IMR-90 (cell line): ENCODE measurements around the gene CIITA. TPM values are rescaled to one million over a fixed set of nuclear protein-coding genes. Genes with fewer than 3 reads are reported as not detected.

Experiments
- ATAC-seq: fragments of 200-7000 bp; cut with Tn5 transposase; 2 replicates; pipeline ENCODE4 v1.9.1; 2020; ENCODE audit warnings: low read depth, mild to moderate bottlenecking, moderate library complexity
- BruUV-seq: library from RNA; stranded (reverse); fragments of 400-500 nt; replicated peaks from 2 replicates; lab custom pipeline; 2021; lab: Mats Ljungman, UMichigan
- CTCF ChIA-PET: fragments of 300-600 bp; formaldehyde crosslinking; extraction: SDS; loops from one replicate; lab custom pipeline; 2021; ENCODE audit warnings: antibody characterized with exemption; lab: Yijun Ruan, JAX
- POLR2A ChIA-PET: fragments of 300-600 bp; sonication (Branson Sonifier 250); formaldehyde crosslinking; loops from one replicate; lab custom pipeline; 2022; ENCODE audit warnings: antibody characterized with exemption; ENCODE audit not compliant: unreplicated experiment; lab: Charles Lee
- DNase-seq: peaks from one replicate; pipeline ENCODE4 v3.0.0; 2013
- H2AFZ ChIP-seq: replicated peaks from 2 replicates; pipeline ENCODE3; 2013; ENCODE audit warnings: low read length, mild to moderate bottlenecking; ENCODE audit not compliant: poor library complexity
- H2AK5ac ChIP-seq: 2 replicates; pipeline ENCODE4 v1.6.1; 2013; ENCODE audit warnings: low read depth, low read length, inconsistent platforms
- H2AK9ac ChIP-seq: replicated peaks from 2 replicates; pipeline ENCODE3; 2013; ENCODE audit warnings: mild to moderate bottlenecking, low read depth, low read length, moderate library complexity; ENCODE audit not compliant: poor library complexity
- H2BK120ac ChIP-seq: 2 replicates; pipeline ENCODE4 v1.6.1; 2013; ENCODE audit warnings: low read depth, low read length, inconsistent platforms
- H2BK15ac ChIP-seq: 3 replicates; pipeline ENCODE4 v1.6.1; 2013; ENCODE audit warnings: low read depth, low read length, inconsistent platforms
- H2BK20ac ChIP-seq: 2 replicates; pipeline ENCODE4 v1.6.1; 2013; ENCODE audit warnings: low read depth, mild to moderate bottlenecking, inconsistent platforms, low read length, moderate library complexity
- H2BK5ac ChIP-seq: 2 replicates; pipeline ENCODE4 v1.6.1; 2013; ENCODE audit warnings: mild to moderate bottlenecking, low read depth, low read length, inconsistent platforms; ENCODE audit not compliant: poor library complexity, severe bottlenecking
- H3K14ac ChIP-seq: replicated peaks from 2 replicates; pipeline ENCODE4 v1.6.1; 2013; ENCODE audit warnings: low read depth, low read length, inconsistent platforms
- H3K18ac ChIP-seq: 2 replicates; pipeline ENCODE4 v1.6.1; 2013; ENCODE audit warnings: low read depth, low read length, control low read depth
- H3K23ac ChIP-seq: 2 replicates; pipeline ENCODE4 v1.6.1; 2013; ENCODE audit warnings: low read depth, low read length, inconsistent platforms
- H3K27ac ChIP-seq: 2 replicates; pipeline ENCODE4 v1.5.1; 2013; ENCODE audit warnings: mild to moderate bottlenecking, control low read depth, low read length; ENCODE audit not compliant: insufficient read depth
- H3K27me3 ChIP-seq: 2 replicates; pipeline ENCODE4 v1.6.1; 2013; ENCODE audit warnings: low read length; ENCODE audit not compliant: control insufficient read depth, insufficient read depth
- H3K36me3 ChIP-seq: 2 replicates; pipeline ENCODE4 v1.6.1; 2013; ENCODE audit warnings: low read length, mixed read lengths; ENCODE audit not compliant: control insufficient read depth, insufficient read depth
- H3K4ac ChIP-seq: 2 replicates; pipeline ENCODE4 v1.6.1; 2013; ENCODE audit warnings: low read depth, low read length, inconsistent platforms
- H3K4me1 ChIP-seq: 2 replicates; pipeline ENCODE4 v1.6.1; 2013; ENCODE audit warnings: low read length, mixed read lengths; ENCODE audit not compliant: control insufficient read depth, insufficient read depth
- H3K4me2 ChIP-seq: 2 replicates; pipeline ENCODE4 v1.6.1; 2013; ENCODE audit warnings: low read depth, mild to moderate bottlenecking, control low read depth, low read length, moderate library complexity
- H3K4me3 ChIP-seq: 2 replicates; pipeline ENCODE4 v1.5.1; 2013; ENCODE audit warnings: low read depth, mild to moderate bottlenecking, control low read depth, low read length, moderate library complexity; ENCODE audit not compliant: insufficient read depth
- H3K56ac ChIP-seq: 2 replicates; pipeline ENCODE4 v1.6.1; 2013; ENCODE audit warnings: low read length, inconsistent platforms; ENCODE audit not compliant: insufficient read depth; ENCODE audit errors: extremely low read depth
- H3K79me1 ChIP-seq, 2 experiments: 2 replicates each; pipeline ENCODE4 v1.6.1; 2013; ENCODE audit warnings: low read length in 2 of 2, inconsistent platforms in 1 of 2, low read depth in 1 of 2
- H3K9ac ChIP-seq: 2 replicates; pipeline ENCODE4 v1.6.1; 2013; ENCODE audit warnings: low read depth, low read length, control low read depth
- H3K9me1 ChIP-seq: 2 replicates; pipeline ENCODE4 v1.6.1; 2013; ENCODE audit warnings: low read length, inconsistent platforms; ENCODE audit not compliant: insufficient read depth
- H3K9me3 ChIP-seq: 2 replicates; pipeline ENCODE4 v1.6.1; 2013; ENCODE audit warnings: low read length; ENCODE audit not compliant: control insufficient read depth, insufficient read depth
- H4K20me1 ChIP-seq: 2 replicates; pipeline ENCODE4 v1.6.1; 2013; ENCODE audit warnings: low read length, inconsistent platforms; ENCODE audit not compliant: insufficient read depth
- H4K5ac ChIP-seq: 2 replicates; pipeline ENCODE4 v1.6.1; 2013; ENCODE audit warnings: mild to moderate bottlenecking, low read depth, low read length, control low read depth
- H4K8ac ChIP-seq, 2 experiments: 2 replicates each; pipeline ENCODE4 v1.6.1; 2013; ENCODE audit warnings: low read depth in 2 of 2, low read length in 2 of 2, control low read depth in 1 of 2, inconsistent platforms in 1 of 2
- H4K91ac ChIP-seq: 2 replicates; pipeline ENCODE4 v1.6.1; 2013; ENCODE audit warnings: low read depth, low read length, inconsistent platforms; ENCODE audit not compliant: insufficient read depth
- CEBPB ChIP-seq: IDR thresholded peaks from 2 replicates; pipeline ENCODE4 v1.6.1; 2012; ENCODE audit warnings: low read depth, low read length, improper control_type of control experiment
- CHD1 ChIP-seq: IDR thresholded peaks from 2 replicates; pipeline ENCODE4 v1.6.1; 2012; ENCODE audit warnings: low read depth, low read length, improper control_type of control experiment
- FOS ChIP-seq: fragments of 150-350 bp; IDR thresholded peaks from 2 replicates; pipeline ENCODE4 v1.6.1; 2016; ENCODE audit warnings: low read depth, low read length
- MAFK ChIP-seq: IDR thresholded peaks from 2 replicates; pipeline ENCODE4 v1.6.1; 2012; ENCODE audit warnings: low read depth, low read length, improper control_type of control experiment
- MAZ ChIP-seq: IDR thresholded peaks from 2 replicates; pipeline ENCODE4 v1.6.1; 2012; ENCODE audit warnings: low read depth, mild to moderate bottlenecking, low read length, improper control_type of control experiment, moderate library complexity, borderline replicate concordance
- MXI1 ChIP-seq: IDR thresholded peaks from 2 replicates; pipeline ENCODE4 v1.6.1; 2012; ENCODE audit warnings: low read depth, mild to moderate bottlenecking, low read length, moderate library complexity, borderline replicate concordance
- NFE2L2 ChIP-seq: fragments of 150-350 bp; IDR thresholded peaks from 2 replicates; pipeline ENCODE4 v1.6.1; 2016; ENCODE audit warnings: low read depth, mild to moderate bottlenecking, low read length
- POLR2A ChIP-seq: IDR thresholded peaks from 2 replicates; pipeline ENCODE4 v1.6.1; 2012; ENCODE audit warnings: mild to moderate bottlenecking, low read depth, low read length
- RAD21 ChIP-seq: IDR thresholded peaks from 2 replicates; pipeline ENCODE4 v1.6.1; 2012; ENCODE audit warnings: low read length, improper control_type of control experiment
- RFX5 ChIP-seq: IDR thresholded peaks from 2 replicates; pipeline ENCODE4 v1.8.0; 2012; ENCODE audit warnings: low read depth, mild to moderate bottlenecking, low read length, moderate library complexity
- SMC3 ChIP-seq: fragments of 150-350 bp; IDR thresholded peaks from 2 replicates; pipeline ENCODE4 v1.6.1; 2016; ENCODE audit warnings: low read depth, mild to moderate bottlenecking, antibody characterized with exemption, low read length, moderate library complexity
- WGBS, 2 experiments: methylation state at CpG; one replicate each; pipeline versions ENCODE4 v1.1.5 to v1.1.7; 2013; ENCODE audit warnings: missing lambda C conversion rate in 2 of 2; ENCODE audit not compliant: insufficient read length in 1 of 2; ENCODE audit errors: extremely low coverage in 2 of 2; 5-methylcytosine and 5-hydroxymethylcytosine counted together
- dilution Hi-C: fragments of 300-500 bp; cut with HindIII; formaldehyde crosslinking; loops from one replicate; pipeline ENCODE4 v1.14.3; 2018; ENCODE audit warnings: low sequenced_read_pairs; ENCODE audit not compliant: unreplicated experiment
- in situ Hi-C: fragments of 300-500 bp; cut with MboI; formaldehyde crosslinking; loops from 3 replicates; pipeline ENCODE4 v1.14.3; 2019; ENCODE audit warnings: low sequenced_read_pairs, inconsistent platforms, mixed read lengths
- intact Hi-C: fragments of 100-400 bp; cut with micrococcal nuclease; formaldehyde crosslinking; loops from 2 replicates; pipeline ENCODE4 v1.10.0; 2022
- polyA plus RNA-seq, 3 experiments: library from polyadenylated mRNA; depleted of rRNA; stranded (reverse); fragments of >200 nt; gene quantifications; 2 replicates each; pipeline ENCODE4 v1.2.3, GENCODE V29; 2012; ENCODE audit warnings: low replicate concordance in 1 of 3
- total RNA-seq: library from RNA; depleted of rRNA; stranded (reverse); fragments of >200 nt; gene quantifications from 2 replicates; pipeline ENCODE4 v1.2.3, GENCODE V29; 2012
- TF ChIP-seq, protein P1 (sequence below): conservative IDR thresholded peaks from 2 replicates; pipeline ENCODE4 v1.5.1; 2012; ENCODE audit warnings: mild to moderate bottlenecking, low read depth, low read length, improper control_type of control experiment
- TF ChIP-seq, protein P2 (sequence below): fragments of 150-350 bp; IDR thresholded peaks from 2 replicates; pipeline ENCODE4 v1.6.1; 2017; ENCODE audit warnings: mild to moderate bottlenecking, antibody characterized with exemption, low read length, low read depth

The CIITA gene
- total and polyA plus RNA-seq, 2 of the 4 experiments (the other 2 are of a cell fraction) = 0.10 TPM; not detected in 1

DNA sequence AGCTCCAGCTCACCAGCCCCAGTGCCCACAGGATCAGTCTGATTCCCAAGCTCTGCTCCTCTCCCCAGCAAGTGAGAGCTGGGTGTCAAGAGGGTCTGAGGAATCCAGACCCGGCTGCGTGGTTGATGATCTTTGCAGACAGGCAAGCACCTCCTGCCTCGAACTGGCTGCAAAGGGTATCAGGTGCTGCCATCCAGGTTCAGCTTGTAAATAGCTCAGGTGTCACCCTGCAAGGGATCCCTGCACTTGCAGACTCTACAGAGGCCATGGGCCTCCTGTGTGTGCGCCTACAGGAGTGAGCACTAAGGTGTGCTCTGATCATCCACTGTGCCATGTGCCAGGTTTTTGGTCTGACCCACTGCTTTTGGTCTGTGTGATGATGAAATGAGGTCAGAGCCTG is 49.1 kb downstream of the CIITA start:
- H4K8ac ChIP-seq = no peak overlapping the region
- no peaks in the 10 kb centered on the region for H3K9me3 ChIP-seq
- H2BK5ac ChIP-seq = no peak overlapping the region
- dilution Hi-C loops (no loop called here), in situ Hi-C loops (loop anchor here (25.0 kb wide), 1 partner anchor 1814 kb away; no protein-coding TSS in a partner anchor), intact Hi-C loops (no loop called here)
- H3K23ac ChIP-seq = no peak overlapping the region
- H3K79me1 ChIP-seq = peaks cover 7 to 15% of the 10 kb centered on the region in 2 experiments
- no peak overlapping the region for H2BK120ac ChIP-seq
- H2BK15ac ChIP-seq = no peak overlapping the region
- H3K56ac ChIP-seq = no peak overlapping the region
- peaks cover 42% of the 10 kb centered on the region for H3K36me3 ChIP-seq
- H3K9ac ChIP-seq = no peak overlapping the region
- H4K5ac ChIP-seq = no peak overlapping the region
- no peak overlapping the region for H2AFZ ChIP-seq
- ChIA-PET POLR2A (no interaction called here), CTCF (no interaction called here)
- no peak overlapping the region for H2AK5ac ChIP-seq
- WGBS, 2 experiments = no CpG with 5 or more reads among the region's 4 CpGs
- H3K14ac ChIP-seq = no peak overlapping the region
- no peaks in the 10 kb centered on the region for H3K9me1 ChIP-seq
- H3K4me1 ChIP-seq = peaks cover 5% of the 10 kb centered on the region
- DNase-seq (no peak), ATAC-seq (no peak)
- BruUV-seq = no TSS peak
- no peak overlapping the region for H4K91ac ChIP-seq
- H2BK20ac ChIP-seq = no peak overlapping the region
- TF ChIP-seq POLR2A = no peak
- TF ChIP-seq, protein P1, sequence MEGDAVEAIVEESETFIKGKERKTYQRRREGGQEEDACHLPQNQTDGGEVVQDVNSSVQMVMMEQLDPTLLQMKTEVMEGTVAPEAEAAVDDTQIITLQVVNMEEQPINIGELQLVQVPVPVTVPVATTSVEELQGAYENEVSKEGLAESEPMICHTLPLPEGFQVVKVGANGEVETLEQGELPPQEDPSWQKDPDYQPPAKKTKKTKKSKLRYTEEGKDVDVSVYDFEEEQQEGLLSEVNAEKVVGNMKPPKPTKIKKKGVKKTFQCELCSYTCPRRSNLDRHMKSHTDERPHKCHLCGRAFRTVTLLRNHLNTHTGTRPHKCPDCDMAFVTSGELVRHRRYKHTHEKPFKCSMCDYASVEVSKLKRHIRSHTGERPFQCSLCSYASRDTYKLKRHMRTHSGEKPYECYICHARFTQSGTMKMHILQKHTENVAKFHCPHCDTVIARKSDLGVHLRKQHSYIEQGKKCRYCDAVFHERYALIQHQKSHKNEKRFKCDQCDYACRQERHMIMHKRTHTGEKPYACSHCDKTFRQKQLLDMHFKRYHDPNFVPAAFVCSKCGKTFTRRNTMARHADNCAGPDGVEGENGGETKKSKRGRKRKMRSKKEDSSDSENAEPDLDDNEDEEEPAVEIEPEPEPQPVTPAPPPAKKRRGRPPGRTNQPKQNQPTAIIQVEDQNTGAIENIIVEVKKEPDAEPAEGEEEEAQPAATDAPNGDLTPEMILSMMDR = no peak
- TF ChIP-seq CEBPB = no peak
- TF ChIP-seq CHD1 = no peak
- TF ChIP-seq FOS = no peak
- TF ChIP-seq MXI1 = no peak
- TF ChIP-seq RFX5 = no peak
- TF ChIP-seq NFE2L2 = no peak
- no peak for TF ChIP-seq MAFK
- TF ChIP-seq RAD21 = no peak
- TF ChIP-seq SMC3 = no peak
- TF ChIP-seq MAZ = no peak
- TF ChIP-seq, protein P2, sequence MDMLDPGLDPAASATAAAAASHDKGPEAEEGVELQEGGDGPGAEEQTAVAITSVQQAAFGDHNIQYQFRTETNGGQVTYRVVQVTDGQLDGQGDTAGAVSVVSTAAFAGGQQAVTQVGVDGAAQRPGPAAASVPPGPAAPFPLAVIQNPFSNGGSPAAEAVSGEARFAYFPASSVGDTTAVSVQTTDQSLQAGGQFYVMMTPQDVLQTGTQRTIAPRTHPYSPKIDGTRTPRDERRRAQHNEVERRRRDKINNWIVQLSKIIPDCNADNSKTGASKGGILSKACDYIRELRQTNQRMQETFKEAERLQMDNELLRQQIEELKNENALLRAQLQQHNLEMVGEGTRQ = no peak
- H3K4me3 ChIP-seq = no peak overlapping the region
- H4K20me1 ChIP-seq = peaks cover 12% of the 10 kb centered on the region
- no peak overlapping the region for H3K4ac ChIP-seq
- no peak overlapping the region for H3K27ac ChIP-seq
- no peak overlapping the region for H3K4me2 ChIP-seq
- H3K18ac ChIP-seq = no peak overlapping the region
- H2AK9ac ChIP-seq = no peak overlapping the region
- H3K27me3 ChIP-seq = no peaks in the 10 kb centered on the region
